ENCODE data around the gene TRIM52.

DNA sequence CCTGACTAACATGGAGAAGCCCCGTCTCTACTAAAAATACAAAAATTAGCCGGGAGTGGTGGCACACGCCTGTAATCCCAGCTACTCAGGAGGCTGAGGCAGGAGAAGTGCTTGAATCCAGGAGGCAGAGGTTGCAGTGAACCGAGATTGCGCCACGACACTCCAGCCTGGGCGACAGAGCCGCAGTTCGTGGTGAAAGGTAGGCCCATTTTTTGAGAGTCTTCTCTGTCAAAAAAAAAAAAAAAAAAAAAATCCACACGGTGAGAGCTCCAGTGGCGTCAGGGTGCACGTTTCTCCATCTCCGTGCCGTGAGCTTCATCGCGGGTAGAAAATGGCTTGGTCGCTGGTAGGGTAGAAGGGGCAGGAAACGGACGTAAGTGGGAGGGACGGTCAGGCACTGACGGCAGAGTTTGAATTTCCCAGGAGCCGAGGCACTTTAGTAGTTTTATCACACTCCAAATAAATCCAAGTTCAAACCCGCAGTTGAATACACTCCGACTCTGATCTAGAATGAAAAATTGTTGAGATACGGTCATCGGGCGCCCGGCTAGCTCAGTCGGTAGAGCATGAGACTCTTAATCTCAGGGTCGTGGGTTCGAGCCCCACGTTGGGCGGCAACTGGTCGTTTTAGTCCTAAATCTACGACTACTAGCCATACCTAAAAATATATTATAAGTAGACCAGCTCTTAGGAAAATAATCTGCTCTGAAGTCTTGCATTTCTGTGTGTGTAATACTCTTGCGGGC is 53.6 kb downstream of the TRIM52 start:
- no peak for TF ChIP-seq POLR2A (IDR thresholded peaks at IDR 0.05; ENCODE audit: low read length)
- TF ChIP-seq GATA1 (IDR thresholded peaks at IDR 0.05; ENCODE audit: low read depth, low read length), result no peak
